Naive thymus-derived CD4-positive, alpha-beta T cell (primary cell): ENCODE measurements around the gene ANXA11. TPM values are rescaled to one million over a fixed set of nuclear protein-coding genes. Genes with fewer than 3 reads are reported as not detected.
A peak's percentile ranks its signal among the peaks of the same experiment; 100 is the strongest.

ENCODE experiments used
- ATAC-seq: fragments of 150-1000 bp; cut with Tn5 transposase; 2 replicates; pipeline ENCODE4 v1.10.0; 2021; ENCODE audit warnings: mild to moderate bottlenecking, moderate library complexity
- CTCF ChIA-PET: fragments of 350-600 bp; sonication (Branson Sonifier 250); formaldehyde crosslinking; loops from one replicate; lab custom pipeline; 2021; ENCODE audit warnings: antibody characterized with exemption; lab: Charles Lee
- POLR2A ChIA-PET: fragments of 350-600 bp; sonication (Branson Sonifier 250); formaldehyde crosslinking; loops from one replicate; lab custom pipeline; 2021; ENCODE audit warnings: antibody characterized with exemption, inconsistent platforms; lab: Charles Lee
- DNase-seq, 9 donors: peaks; one replicate each; pipeline versions ENCODE4 v3.0.0 to v3.0.0-alpha.2; 2020 to 2022; ENCODE audit warnings: mixed read lengths in 1 of 9
- H3K27ac ChIP-seq: one replicate; pipeline ENCODE4 v1.7.0; 2013; ENCODE audit warnings: mild to moderate bottlenecking, low read depth, low read length, moderate library complexity
- H3K27me3 ChIP-seq, 2 donors: one replicate each; pipeline ENCODE4 v1.7.0; 2013; ENCODE audit warnings: low read length in 2 of 2, mild to moderate bottlenecking in 2 of 2, moderate library complexity in 2 of 2; ENCODE audit not compliant: control insufficient read depth in 2 of 2, insufficient read depth in 2 of 2
- H3K36me3 ChIP-seq, 3 experiments: 1 replicate in 2 of 3; 2 replicates in 1 of 3; pipeline ENCODE4 v1.7.0; 2013; ENCODE audit warnings: low read length in 3 of 3, mild to moderate bottlenecking in 3 of 3, moderate library complexity in 1 of 3; ENCODE audit not compliant: insufficient read depth in 3 of 3, control insufficient read depth in 2 of 3
- H3K4me1 ChIP-seq, 2 donors: one replicate each; pipeline ENCODE4 v1.7.0; 2013; ENCODE audit warnings: low read length in 2 of 2, mild to moderate bottlenecking in 2 of 2, moderate library complexity in 1 of 2; ENCODE audit not compliant: control insufficient read depth in 2 of 2, insufficient read depth in 2 of 2
- H3K4me3 ChIP-seq: 2 replicates; pipeline ENCODE4 v1.7.0; 2013; ENCODE audit warnings: mild to moderate bottlenecking, low read length
- H3K9me3 ChIP-seq, 3 experiments: 1 replicate in 2 of 3; 2 replicates in 1 of 3; pipeline ENCODE4 v1.7.0; 2013; ENCODE audit warnings: low read length in 3 of 3; ENCODE audit not compliant: control insufficient read depth in 2 of 3
- H3K27ac Mint-ChIP-seq, 9 donors: one replicate each; pipeline ENCODE4 v1.8.0; 2020 to 2022; ENCODE audit warnings: mixed read lengths in 9 of 9, mild to moderate bottlenecking in 8 of 9, moderate library complexity in 5 of 9, inconsistent platforms in 2 of 9
- H3K27me3 Mint-ChIP-seq, 5 donors: one replicate each; pipeline ENCODE4 v1.8.0; 2021 to 2022; ENCODE audit warnings: mixed read lengths in 5 of 5, mild to moderate bottlenecking in 1 of 5
- H3K36me3 Mint-ChIP-seq, 5 donors: one replicate each; pipeline ENCODE4 v1.8.0; 2020 to 2022; ENCODE audit warnings: mixed read lengths in 5 of 5, mild to moderate bottlenecking in 3 of 5, inconsistent platforms in 1 of 5
- H3K4me1 Mint-ChIP-seq, 7 donors: one replicate each; pipeline ENCODE4 v1.8.0; 2020 to 2022; ENCODE audit warnings: mixed read lengths in 7 of 7, mild to moderate bottlenecking in 3 of 7, inconsistent platforms in 1 of 7
- H3K4me3 Mint-ChIP-seq, 10 donors: one replicate each; pipeline ENCODE4 v1.8.0; 2020 to 2022; ENCODE audit warnings: mild to moderate bottlenecking in 10 of 10, mixed read lengths in 10 of 10, moderate library complexity in 6 of 10, inconsistent platforms in 2 of 10
- H3K9me3 Mint-ChIP-seq, 11 donors: one replicate each; pipeline ENCODE4 v1.8.0; 2020 to 2022; ENCODE audit warnings: mixed read lengths in 11 of 11, mild to moderate bottlenecking in 4 of 11, inconsistent platforms in 1 of 11, moderate library complexity in 1 of 11
- intact Hi-C, 2 donors: fragments of 100-400 bp; cut with micrococcal nuclease; formaldehyde crosslinking; loops; one replicate each; pipeline ENCODE4 v1.15.1; 2023
- polyA plus RNA-seq, 2 donors: library from polyadenylated mRNA; unstranded; fragments of 300-500 nt; fragmentation: Illumina TruSeq; gene quantifications; one replicate each; pipeline ENCODE4 v1.2.3, GENCODE V29; 2021
- total RNA-seq, 6 experiments: library from RNA in 5 of 6; stranded (reverse) in 5 of 6; gene quantifications; 1 replicate in 5 of 6; 2 replicates in 1 of 6; pipeline ENCODE4 v1.2.3 and lab custom pipeline; 2021 to 2026

The ANXA11 gene
- total and polyA plus RNA-seq, 7 experiments from 2014 or later: 189 to 278 (median 231) TPM

- no peaks in the 10 kb centered on the region for H3K36me3 ChIP-seq
- H3K9me3 Mint-ChIP-seq: peaks cover 0 to 11% (median 0%) of the 10 kb centered on the region in 11 donors
- peak overlapping the region in 4 of 9 donors; percentile 0 to 64 (median 42) for H3K27ac Mint-ChIP-seq
- POLR2A ChIA-PET: interaction anchor here (1.0 kb wide), 1 partner anchor 8 kb away, joined by 3 read pairs; no protein-coding TSS in a partner anchor
- H3K27me3 ChIP-seq: no peaks in the 10 kb centered on the region
- no peaks in the 10 kb centered on the region for H3K9me3 ChIP-seq
- intact Hi-C loops: no loop called here
- no peak for DNase-seq
- peaks cover 8 to 27% (median 17%) of the 10 kb centered on the region in 7 donors for H3K4me1 Mint-ChIP-seq
- peaks cover 0 to 8% (median 4%) of the 10 kb centered on the region in 5 donors for H3K36me3 Mint-ChIP-seq
- H3K4me1 ChIP-seq: no peaks in the 10 kb centered on the region
- H3K4me3 Mint-ChIP-seq: no peak overlapping the region
- no peak overlapping the region for H3K27ac ChIP-seq
- CTCF ChIA-PET: interaction anchor here (1.5 kb wide), 1 partner anchor 8 kb away, joined by 5 read pairs; no protein-coding TSS in a partner anchor
- H3K4me3 ChIP-seq: no peak overlapping the region
- no peaks in the 10 kb centered on the region for H3K27me3 Mint-ChIP-seq
- no peak for ATAC-seq
Measured at GRCh38 chr10:80211786-80212185, 6.4 kb upstream of the ANXA11 start.

- POLR2A ChIA-PET: interaction anchor here (4.3 kb wide), 1 partner anchor 23 kb away, joined by 23 read pairs; no protein-coding TSS in a partner anchor
- CTCF ChIA-PET: interaction anchor here (1.9 kb wide), 1 partner anchor 26 kb away, joined by 5 read pairs; no protein-coding TSS in a partner anchor
Measured at GRCh38 chr10:80210259-80210658, 4.9 kb upstream of the ANXA11 start.

GRCh38 chr10:80207768-80208370 is 2.5 kb upstream of the ANXA11 start:
- Histone ChIP-seq H3K36me3 (peaks cover 0 to 4% (median 0%) of the 10 kb centered on the region in 3 experiments), H3K27ac (no peak overlapping the region), H3K27me3 (no peaks in the 10 kb centered on the region), H3K4me1 (peaks cover 13 to 14% of the 10 kb centered on the region in 2 donors), H3K4me3 (no peak overlapping the region), H3K9me3 (no peaks in the 10 kb centered on the region)
- POLR2A ChIA-PET: interaction anchor here (0.7 to 4.3 kb wide), 3 partner anchors 11 to 68 kb away, joined by 3 to 23 read pairs (median 3); no protein-coding TSS in a partner anchor
- H3K9me3 Mint-ChIP-seq: peaks cover 0 to 1% (median 0%) of the 10 kb centered on the region in 11 donors
- CTCF ChIA-PET: interaction anchor here (1.1 to 2.3 kb wide), 2 partner anchors 20 to 54 kb away, joined by 4 to 7 read pairs; no protein-coding TSS in a partner anchor
- H3K27me3 Mint-ChIP-seq: no peaks in the 10 kb centered on the region
- ATAC-seq (no peak), DNase-seq (no peak)
- intact Hi-C loops: loop anchor here (5.0 to 10.0 kb wide), 5 partner anchors 259 to 863 kb away; partner anchors contain the start of genes NUTM2E (in 1 of the 2), PPIF (in 1 of the 2) and ZCCHC24 (in 1 of the 2)
- H3K36me3 Mint-ChIP-seq: peaks cover 0 to 8% (median under 1%) of the 10 kb centered on the region in 5 donors
- H3K4me1 Mint-ChIP-seq: peaks cover 30 to 56% (median 33%) of the 10 kb centered on the region in 7 donors
- H3K27ac Mint-ChIP-seq: peak overlapping the region in 7 of 9 donors; percentile 16 to 82 (median 49)
- H3K4me3 Mint-ChIP-seq: peak overlapping the region in 5 of 10 donors; percentile 5 to 42 (median 20)

More at GRCh38 chr10:80210259-80210658, 4.9 kb upstream of the ANXA11 start:
- Histone ChIP-seq H3K4me3 (no peak overlapping the region), H3K36me3 (no peaks in the 10 kb centered on the region), H3K27me3 (no peaks in the 10 kb centered on the region), H3K9me3 (no peaks in the 10 kb centered on the region), H3K27ac (no peak overlapping the region), H3K4me1 (peaks cover 8 to 9% of the 10 kb centered on the region in 2 donors)
- Mint-ChIP-seq H3K4me3 (no peak overlapping the region), H3K9me3 (peaks cover 0 to 11% (median 0%) of the 10 kb centered on the region in 11 donors), H3K27me3 (no peaks in the 10 kb centered on the region), H3K27ac (peak overlapping the region in 1 of 9 donors; percentile 75), H3K36me3 (peaks cover 0 to 8% (median 4%) of the 10 kb centered on the region in 5 donors), H3K4me1 (peaks cover 17 to 40% (median 26%) of the 10 kb centered on the region in 7 donors)
- intact Hi-C loops: no loop called here
- ATAC-seq (no peak), DNase-seq (no peak)

GRCh38 chr10:80206277-80206655 is 929 bp upstream of the ANXA11 start:
- peaks cover 0 to 7% (median 0%) of the 10 kb centered on the region in 3 experiments for H3K36me3 ChIP-seq
- H3K4me1 ChIP-seq: peaks cover 28 to 30% of the 10 kb centered on the region in 2 donors
- DNase-seq (no peak), ATAC-seq (no peak)
- peak overlapping the region; percentile 94 for H3K27ac ChIP-seq
- H3K27me3 ChIP-seq: no peaks in the 10 kb centered on the region
- Mint-ChIP-seq H3K36me3 (peaks cover 2 to 11% (median 2%) of the 10 kb centered on the region in 5 donors), H3K27ac (peak overlapping the region; percentile 89 to 98 (median 96)), H3K4me1 (peaks cover 35 to 63% (median 42%) of the 10 kb centered on the region in 7 donors), H3K4me3 (peak overlapping the region; percentile 71 to 93 (median 88)), H3K27me3 (no peaks in the 10 kb centered on the region), H3K9me3 (no peaks in the 10 kb centered on the region)
- H3K4me3 ChIP-seq: peak overlapping the region; percentile 90
- H3K9me3 ChIP-seq: no peaks in the 10 kb centered on the region
- intact Hi-C loops: loop anchor here (5.0 to 10.0 kb wide), 5 partner anchors 261 to 861 kb away; partner anchors contain the start of genes NUTM2E (in 1 of the 2), PPIF (in 1 of the 2) and ZCCHC24 (in 1 of the 2)
- ChIA-PET CTCF (interaction anchor here (2.3 kb wide), 1 partner anchor 18 kb away, joined by 7 read pairs; no protein-coding TSS in a partner anchor), POLR2A (interaction anchor here (4.3 kb wide), 1 partner anchor 19 kb away, joined by 23 read pairs; no protein-coding TSS in a partner anchor)

- CTCF ChIA-PET: interaction anchor here (1.0 to 4.2 kb wide), 10 partner anchors 10 to 61 kb away, joined by 3 to 39 read pairs (median 6); no protein-coding TSS in a partner anchor
- H3K27me3 ChIP-seq: no peaks in the 10 kb centered on the region
- DNase-seq (peak in 4 of 9 donors; percentile 37 to 65 (median 52)), ATAC-seq (peak; percentile 63)
- POLR2A ChIA-PET: interaction anchor here (0.6 to 11.2 kb wide), 14 partner anchors 8 to 126 kb away, joined by 3 to 223 read pairs (median 4); partner anchors contain the start of gene TMEM254
- H3K27ac ChIP-seq: peak overlapping the region; percentile 94
- peaks cover 49 to 77% (median 56%) of the 10 kb centered on the region in 7 donors for H3K4me1 Mint-ChIP-seq
- H3K4me3 ChIP-seq: peak overlapping the region; percentile 90
- no peaks in the 10 kb centered on the region for H3K9me3 Mint-ChIP-seq
- H3K4me3 Mint-ChIP-seq: peak overlapping the region; percentile 83 to 93 (median 88)
- H3K9me3 ChIP-seq: no peaks in the 10 kb centered on the region
- H3K36me3 ChIP-seq: peaks cover 0 to 11% (median 4%) of the 10 kb centered on the region in 3 experiments
- no peaks in the 10 kb centered on the region for H3K27me3 Mint-ChIP-seq
- H3K27ac Mint-ChIP-seq: peak overlapping the region; percentile 83 to 97 (median 89)
- H3K4me1 ChIP-seq: peaks cover 36 to 44% of the 10 kb centered on the region in 2 donors
- intact Hi-C loops: loop anchor here (1.0 to 10.0 kb wide), 14 partner anchors 9 to 963 kb away; partner anchors contain the start of genes PPIF (in 2 of the 2), ZCCHC24 (in 2 of the 2), NUTM2E (in 1 of the 2) and TSPAN14 (in 1 of the 2)
- peaks cover 5 to 15% (median 7%) of the 10 kb centered on the region in 5 donors for H3K36me3 Mint-ChIP-seq
Measured at GRCh38 chr10:80204677-80205476, 460 bp downstream of the ANXA11 start.
